DMS53 treated with DMSO at 0.1 percent for 48 hours (cell line): Measurements from ENCODE around the gene USO1.
"Not testable (repeated sequence)": the region's sequence is repeated elsewhere in the genome, so short reads cannot be mapped to it uniquely, and the experiment has no call there.

Source experiments
- DNase-seq: peaks from one replicate; lab custom pipeline; 2025; ENCODE audit not compliant: unreplicated experiment; lab: John Stamatoyannopoulos, UW

The USO1 gene

GRCh38 chr4:75724066-75724866 lies at the start of gene USO1:
TSS of gene USO1 (plus strand) at chr4:75724577. CDS start at chr4:75724820, 243 bp downstream.
- DNase-seq, result peak; percentile 93

- DNase-seq, result no peak
These were observed 49.3 kb upstream of the USO1 start for GRCh38 chr4:75675004-75675531.

- no peak for DNase-seq
These were observed 45.9 kb upstream of the USO1 start for GRCh38 chr4:75678473-75678872.

- no peak for DNase-seq
These were observed 45.4 kb upstream of the USO1 start for GRCh38 chr4:75678965-75679364.

GRCh38 chr4:75679876-75680575 lies 44.4 kb upstream of the USO1 start:
- DNase-seq, result no peak

- DNase-seq, result no peak
These were observed 40.8 kb upstream of the USO1 start for GRCh38 chr4:75683482-75684155.

- no peak for DNase-seq
These were observed 38.7 kb upstream of the USO1 start for GRCh38 chr4:75685546-75686189.

GRCh38 chr4:75686346-75686745 lies 38.0 kb upstream of the USO1 start:
- DNase-seq, result no peak

GRCh38 chr4:75687125-75687524 lies 37.3 kb upstream of the USO1 start:
- DNase-seq, result not testable (repeated sequence)

GRCh38 chr4:75692066-75692465 lies 32.3 kb upstream of the USO1 start:
- DNase-seq, result not testable (repeated sequence)

- no peak for DNase-seq
These were observed 28.3 kb upstream of the USO1 start for GRCh38 chr4:75696071-75696470.

GRCh38 chr4:75696581-75696980 lies 27.8 kb upstream of the USO1 start:
- no peak for DNase-seq

- no peak for DNase-seq
These were observed 26.0 kb upstream of the USO1 start for GRCh38 chr4:75698162-75698962.

- no peak for DNase-seq
These were observed 25.5 kb upstream of the USO1 start for GRCh38 chr4:75698963-75699228.

- DNase-seq, result no peak
These were observed 25.1 kb upstream of the USO1 start for GRCh38 chr4:75699299-75699698.

- no peak for DNase-seq
These were observed 21.4 kb upstream of the USO1 start for GRCh38 chr4:75702919-75703411.

- DNase-seq, result no peak
These were observed 19.0 kb upstream of the USO1 start for GRCh38 chr4:75705198-75705977.

- no peak for DNase-seq
These were observed 16.1 kb upstream of the USO1 start for GRCh38 chr4:75708218-75708691.

GRCh38 chr4:75710246-75710645 lies 14.1 kb upstream of the USO1 start:
- no peak for DNase-seq
